Omental fat pad (tissue), 4 donors: ENCODE measurements around the gene ETV3L. TPM values are rescaled to one million over a fixed set of nuclear protein-coding genes. Genes with fewer than 3 reads are reported as not detected.

Experiments used
- ATAC-seq: fragments of 150-250 bp; one replicate; pipeline ENCODE4 v1.9.1; 2016; ENCODE audit warnings: mild to moderate bottlenecking, moderate library complexity; ENCODE audit not compliant: low FRiP score
- DNase-seq: peaks from one replicate; pipeline ENCODE4 v3.0.0-alpha.2; 2019; ENCODE audit warnings: low spot score
- total RNA-seq, 4 donors: library from RNA; depleted of rRNA; stranded (reverse); fragments of >200 nt; gene quantifications; one replicate each; pipeline ENCODE4 v1.1.0, GENCODE V29; 2016
- TF ChIP-seq, protein P1 (sequence below), 3 donors: fragments of 450-650 bp; IDR thresholded peaks; one replicate each; pipeline ENCODE4 v1.5.1; 2016 to 2017; ENCODE audit warnings: antibody characterized with exemption in 3 of 3, mild to moderate bottlenecking in 3 of 3, moderate library complexity in 2 of 3

The ETV3L gene
- total RNA-seq, 4 donors from 2014 or later = not detected

DNA sequence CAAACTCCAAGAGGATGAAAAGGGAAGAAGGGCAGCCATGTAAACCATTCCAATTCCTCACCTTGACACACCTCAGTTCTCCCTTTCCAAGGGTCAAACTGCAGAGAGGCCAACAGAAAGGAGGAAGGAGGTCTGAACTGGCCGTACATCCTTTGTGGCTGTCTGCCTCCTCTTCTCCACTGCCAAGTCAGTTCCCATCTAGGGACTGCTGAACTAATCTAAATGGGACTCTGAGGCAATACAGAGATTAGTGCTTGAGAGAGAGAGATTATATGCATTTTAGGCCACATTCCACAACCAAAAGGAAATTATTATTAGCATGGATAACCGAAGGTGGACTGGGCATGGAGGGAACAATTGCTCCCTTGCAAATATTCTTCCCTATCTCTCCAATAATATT, 56.8 kb downstream of the ETV3L start:
- no peak for ATAC-seq
- DNase-seq = no peak
- TF ChIP-seq, protein P1, sequence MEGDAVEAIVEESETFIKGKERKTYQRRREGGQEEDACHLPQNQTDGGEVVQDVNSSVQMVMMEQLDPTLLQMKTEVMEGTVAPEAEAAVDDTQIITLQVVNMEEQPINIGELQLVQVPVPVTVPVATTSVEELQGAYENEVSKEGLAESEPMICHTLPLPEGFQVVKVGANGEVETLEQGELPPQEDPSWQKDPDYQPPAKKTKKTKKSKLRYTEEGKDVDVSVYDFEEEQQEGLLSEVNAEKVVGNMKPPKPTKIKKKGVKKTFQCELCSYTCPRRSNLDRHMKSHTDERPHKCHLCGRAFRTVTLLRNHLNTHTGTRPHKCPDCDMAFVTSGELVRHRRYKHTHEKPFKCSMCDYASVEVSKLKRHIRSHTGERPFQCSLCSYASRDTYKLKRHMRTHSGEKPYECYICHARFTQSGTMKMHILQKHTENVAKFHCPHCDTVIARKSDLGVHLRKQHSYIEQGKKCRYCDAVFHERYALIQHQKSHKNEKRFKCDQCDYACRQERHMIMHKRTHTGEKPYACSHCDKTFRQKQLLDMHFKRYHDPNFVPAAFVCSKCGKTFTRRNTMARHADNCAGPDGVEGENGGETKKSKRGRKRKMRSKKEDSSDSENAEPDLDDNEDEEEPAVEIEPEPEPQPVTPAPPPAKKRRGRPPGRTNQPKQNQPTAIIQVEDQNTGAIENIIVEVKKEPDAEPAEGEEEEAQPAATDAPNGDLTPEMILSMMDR (IDR thresholded peaks at IDR 0.05) = no peak

Other genes with a start within 250 kb of the ETV3L start
- gene INSRR, start 240.7 kb downstream of the ETV3L start, total RNA-seq = under 1 TPM in 3 of 4 donors, not detected in 1; 0.06 to 0.12 (median 0.09) TPM
- gene NTRK1, start 238.9 kb downstream of the ETV3L start, total RNA-seq = 1 to 10 TPM; 1.3 to 6.3 (median 1.6) TPM
- 10 to 100 TPM in 2 of 4 donors, 1 to 10 TPM in 2; 5.4 to 29.5 (median 9.0) TPM for gene PEAR1, start 206.1 kb downstream of the ETV3L start, total RNA-seq
- gene LRRC71, start 179.2 kb downstream of the ETV3L start, total RNA-seq = not detected
- 10 to 100 TPM; 26.4 to 46.5 (median 35.6) TPM for gene ARHGEF11, start 54.1 kb downstream of the ETV3L start, total RNA-seq
- gene ETV3, start 38.6 kb upstream of the ETV3L start, total RNA-seq = 10 to 100 TPM; 28.8 to 48.3 (median 32.5) TPM